ENCODE results near the gene TRAF3.

DNA sequence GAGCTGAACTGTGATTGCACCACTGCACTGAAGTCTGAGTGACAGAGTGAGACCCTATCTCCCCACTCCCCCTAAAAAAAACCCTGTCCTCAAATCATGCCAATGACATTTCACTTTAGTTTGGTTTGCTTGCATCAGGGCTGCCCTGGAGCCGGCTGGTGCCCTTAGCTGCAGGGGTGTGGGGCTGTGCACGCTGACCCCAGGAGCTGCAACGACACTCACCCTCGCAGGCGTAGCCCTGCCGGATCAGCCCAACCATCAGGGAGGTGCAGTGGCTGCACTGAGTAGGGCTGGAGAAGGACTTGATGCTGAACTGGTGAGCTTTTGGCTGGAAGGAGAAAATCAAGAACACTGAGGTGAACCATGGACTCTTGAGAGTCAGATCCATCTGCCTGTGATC lies 175.0 kb downstream of the TRAF3 start:
- no peak for TF ChIP-seq POLR2A (IDR thresholded peaks at IDR 0.05; ENCODE audit: low read length)
- no peak for TF ChIP-seq GATA1 (IDR thresholded peaks at IDR 0.05; ENCODE audit: low read depth, low read length)
